Measurements from ENCODE around the gene ABHD10.

The ABHD10 gene

GRCh38 chr3:111978583-111979433, at the start of gene ABHD10:
TSS of gene ABHD10 (plus strand) at chr3:111979026. CDS start at chr3:111979062, 36 bp downstream.
- peak; percentile 98 for DNase-seq (ENCODE audit: low spot score)

GRCh38 chr3:111929484-111929883, 49.3 kb upstream of the ABHD10 start:
- no peak for DNase-seq (ENCODE audit: low spot score)

GRCh38 chr3:111932946-111933345, 45.9 kb upstream of the ABHD10 start:
- no peak for DNase-seq (ENCODE audit: low spot score)

- DNase-seq (ENCODE audit: low spot score) = peak; percentile 95
These were observed 42.5 kb upstream of the ABHD10 start for GRCh38 chr3:111936191-111936841.

GRCh38 chr3:111936967-111937366, 41.9 kb upstream of the ABHD10 start:
- DNase-seq (ENCODE audit: low spot score) = peak; percentile 34

- DNase-seq (ENCODE audit: low spot score) = no peak
These were observed 41.0 kb upstream of the ABHD10 start for GRCh38 chr3:111937871-111938270.

- no peak for DNase-seq (ENCODE audit: low spot score)
These were observed 39.0 kb upstream of the ABHD10 start for GRCh38 chr3:111939873-111940272.

- DNase-seq (ENCODE audit: low spot score) = no peak
These were observed 35.3 kb upstream of the ABHD10 start for GRCh38 chr3:111943533-111943932.

- DNase-seq (ENCODE audit: low spot score) = no peak
These were observed 34.5 kb upstream of the ABHD10 start for GRCh38 chr3:111944372-111944771.

GRCh38 chr3:111947231-111947630, 31.6 kb upstream of the ABHD10 start:
- no peak for DNase-seq (ENCODE audit: low spot score)

GRCh38 chr3:111948786-111949185, 30.0 kb upstream of the ABHD10 start:
- DNase-seq (ENCODE audit: low spot score) = no peak

- no peak for DNase-seq (ENCODE audit: low spot score)
These were observed 29.1 kb upstream of the ABHD10 start for GRCh38 chr3:111949712-111950111.

GRCh38 chr3:111951032-111951431, 27.8 kb upstream of the ABHD10 start:
- DNase-seq (ENCODE audit: low spot score) = no peak

- DNase-seq (ENCODE audit: low spot score) = no peak
These were observed 26.7 kb upstream of the ABHD10 start for GRCh38 chr3:111952086-111952485.

GRCh38 chr3:111952866-111953450, 25.9 kb upstream of the ABHD10 start:
- DNase-seq (ENCODE audit: low spot score) = no peak

GRCh38 chr3:111954228-111954990, 24.4 kb upstream of the ABHD10 start:
- DNase-seq (ENCODE audit: low spot score) = no peak

- DNase-seq (ENCODE audit: low spot score) = no peak
These were observed 22.9 kb upstream of the ABHD10 start for GRCh38 chr3:111955876-111956275.

GRCh38 chr3:111956449-111956848, 22.4 kb upstream of the ABHD10 start:
- no peak for DNase-seq (ENCODE audit: low spot score)

GRCh38 chr3:111956995-111957734, 21.7 kb upstream of the ABHD10 start:
- peak; percentile 42 for DNase-seq (ENCODE audit: low spot score)

GRCh38 chr3:111961461-111962164, 17.2 kb upstream of the ABHD10 start:
- no peak for DNase-seq (ENCODE audit: low spot score)

- DNase-seq (ENCODE audit: low spot score) = peak; percentile 44
These were observed 15.4 kb upstream of the ABHD10 start for GRCh38 chr3:111963424-111963823.

All from COLO829 (cell line).